Stromal cell of bone marrow (primary cell): ENCODE measurements around the gene CFAP99.
"Not testable (repeated sequence)": the region's sequence is repeated elsewhere in the genome, so short reads cannot be mapped to it uniquely, and the experiment has no call there.

ENCODE experiments used
- DNase-seq: peaks from one replicate; pipeline ENCODE4 v3.0.0-alpha.2; 2012; ENCODE audit warnings: low read depth

The CFAP99 gene

GRCh38 chr4:2449051-2449450 is 30.3 kb downstream of the CFAP99 start:
- DNase-seq: no peak

GRCh38 chr4:2449511-2450392 is 31.0 kb downstream of the CFAP99 start:
- DNase-seq: no peak

- no peak for DNase-seq
These were observed 31.8 kb downstream of the CFAP99 start for GRCh38 chr4:2450394-2451035.

GRCh38 chr4:2451036-2451520 is 32.3 kb downstream of the CFAP99 start:
- no peak for DNase-seq

- DNase-seq: no peak
These were observed 33.3 kb downstream of the CFAP99 start for GRCh38 chr4:2451821-2452785.

GRCh38 chr4:2457481-2458295 is 38.9 kb downstream of the CFAP99 start:
- no peak for DNase-seq

GRCh38 chr4:2458546-2459491 is 40.1 kb downstream of the CFAP99 start:
- no peak for DNase-seq

- DNase-seq: no peak
These were observed 41.0 kb downstream of the CFAP99 start for GRCh38 chr4:2459589-2460349.

GRCh38 chr4:2461246-2461960 is 42.6 kb downstream of the CFAP99 start:
- no peak for DNase-seq

- DNase-seq: peak; percentile 40
These were observed 43.6 kb downstream of the CFAP99 start for GRCh38 chr4:2462218-2462991.

- DNase-seq: no peak
These were observed 44.4 kb downstream of the CFAP99 start for GRCh38 chr4:2462992-2463762.

- DNase-seq: no peak
These were observed 46.3 kb downstream of the CFAP99 start for GRCh38 chr4:2465032-2465431.

GRCh38 chr4:2465544-2465943 is 46.8 kb downstream of the CFAP99 start:
- not testable (repeated sequence) for DNase-seq

- DNase-seq: peak; percentile 93
These were observed 49.9 kb downstream of the CFAP99 start, which contains the start of gene RNF4 for GRCh38 chr4:2468456-2469191. Gene RNF4, plus strand, starts transcription at chr4:2469106. Its CDS starts 21,388 bp downstream, at chr4:2490494.

GRCh38 chr4:2469192-2469984 is 50.6 kb downstream of the CFAP99 start:
- DNase-seq: no peak
